ENCODE results near the gene TEX14.
"Not testable (repeated sequence)": the region's sequence is repeated elsewhere in the genome, so short reads cannot be mapped to it uniquely, and the experiment has no call there.

The TEX14 gene

GRCh38 chr17:58606934-58607333 lies 84.9 kb downstream of the TEX14 start:
- H3K36me3 Mint-ChIP-seq: no peaks in the 10 kb centered on the region
- H3K4me1 Mint-ChIP-seq: peaks cover 6% of the 10 kb centered on the region
- no peak overlapping the region for H3K4me3 Mint-ChIP-seq
- ATAC-seq (no peak), DNase-seq (ENCODE audit: low spot score in 2 of 2) (no peak)
- no peaks in the 10 kb centered on the region for H3K9me3 Mint-ChIP-seq
- H3K27ac Mint-ChIP-seq: no peak overlapping the region

GRCh38 chr17:58605986-58606385 lies 85.9 kb downstream of the TEX14 start:
- DNase-seq (ENCODE audit: low spot score in 2 of 2) (no peak), ATAC-seq (no peak)
- Mint-ChIP-seq H3K27ac (peak overlapping the region; percentile 3), H3K36me3 (no peaks in the 10 kb centered on the region), H3K9me3 (no peaks in the 10 kb centered on the region), H3K4me3 (no peak overlapping the region), H3K4me1 (peaks cover 6% of the 10 kb centered on the region)

GRCh38 chr17:58605470-58605869 lies 86.4 kb downstream of the TEX14 start:
- H3K4me3 Mint-ChIP-seq: no peak overlapping the region
- no peaks in the 10 kb centered on the region for H3K9me3 Mint-ChIP-seq
- ATAC-seq: peak; percentile 85
- peak overlapping the region; percentile 3 for H3K27ac Mint-ChIP-seq
- H3K36me3 Mint-ChIP-seq: no peaks in the 10 kb centered on the region
- H3K4me1 Mint-ChIP-seq: peaks cover 6% of the 10 kb centered on the region
- DNase-seq (ENCODE audit: low spot score in 2 of 2): no peak

- DNase-seq (ENCODE audit: low spot score in 2 of 2): no peak
- no peak overlapping the region for H3K4me3 Mint-ChIP-seq
- ATAC-seq: no peak
- no peaks in the 10 kb centered on the region for H3K36me3 Mint-ChIP-seq
- peaks cover 6% of the 10 kb centered on the region for H3K4me1 Mint-ChIP-seq
- no peaks in the 10 kb centered on the region for H3K9me3 Mint-ChIP-seq
- H3K27ac Mint-ChIP-seq: no peak overlapping the region
Measured at GRCh38 chr17:58601976-58602375, 89.9 kb downstream of the TEX14 start.

GRCh38 chr17:58597371-58597770 lies 94.5 kb downstream of the TEX14 start:
- H3K4me3 Mint-ChIP-seq: no peak overlapping the region
- no peak overlapping the region for H3K27ac Mint-ChIP-seq
- H3K36me3 Mint-ChIP-seq: no peaks in the 10 kb centered on the region
- DNase-seq (ENCODE audit: low spot score in 2 of 2) (no peak), ATAC-seq (no peak)
- H3K4me1 Mint-ChIP-seq: no peaks in the 10 kb centered on the region
- no peaks in the 10 kb centered on the region for H3K9me3 Mint-ChIP-seq

- ATAC-seq: no peak
- no peaks in the 10 kb centered on the region for H3K9me3 Mint-ChIP-seq
Measured at GRCh38 chr17:58595194-58595792, 96.6 kb downstream of the TEX14 start.

GRCh38 chr17:58593123-58593522 lies 98.7 kb downstream of the TEX14 start:
- Mint-ChIP-seq H3K4me1 (no peaks in the 10 kb centered on the region), H3K36me3 (no peaks in the 10 kb centered on the region), H3K27ac (no peak overlapping the region), H3K4me3 (no peak overlapping the region), H3K9me3 (no peaks in the 10 kb centered on the region)
- ATAC-seq (no peak), DNase-seq (ENCODE audit: low spot score in 2 of 2) (no peak)

More at GRCh38 chr17:58595194-58595792, 96.6 kb downstream of the TEX14 start:
- H3K27ac Mint-ChIP-seq: no peak overlapping the region
- no peaks in the 10 kb centered on the region for H3K36me3 Mint-ChIP-seq
- DNase-seq (ENCODE audit: low spot score in 2 of 2): no peak
- H3K4me3 Mint-ChIP-seq: no peak overlapping the region
- H3K4me1 Mint-ChIP-seq: no peaks in the 10 kb centered on the region

- no peak overlapping the region for H3K4me3 Mint-ChIP-seq
- H3K9me3 Mint-ChIP-seq: no peaks in the 10 kb centered on the region
- DNase-seq (ENCODE audit: low spot score in 2 of 2): no peak
- H3K36me3 Mint-ChIP-seq: no peaks in the 10 kb centered on the region
- H3K4me1 Mint-ChIP-seq: no peaks in the 10 kb centered on the region
- ATAC-seq: no peak
- no peak overlapping the region for H3K27ac Mint-ChIP-seq
Measured at GRCh38 chr17:58591455-58591854, 100.4 kb downstream of the TEX14 start.

- Mint-ChIP-seq H3K36me3 (no peaks in the 10 kb centered on the region), H3K27ac (no peak overlapping the region), H3K4me3 (no peak overlapping the region), H3K4me1 (no peaks in the 10 kb centered on the region), H3K9me3 (no peaks in the 10 kb centered on the region)
- no peak for DNase-seq (ENCODE audit: low spot score in 2 of 2)
- no peak for ATAC-seq
Measured at GRCh38 chr17:58590377-58590776, 101.5 kb downstream of the TEX14 start.

GRCh38 chr17:58587713-58588117 lies 104.1 kb downstream of the TEX14 start:
- DNase-seq (ENCODE audit: low spot score in 2 of 2) (peak; percentile 10 to 60), ATAC-seq (peak; percentile 90)
- H3K4me1 Mint-ChIP-seq: no peaks in the 10 kb centered on the region
- no peak overlapping the region for H3K4me3 Mint-ChIP-seq
- no peaks in the 10 kb centered on the region for H3K9me3 Mint-ChIP-seq
- no peaks in the 10 kb centered on the region for H3K36me3 Mint-ChIP-seq
- no peak overlapping the region for H3K27ac Mint-ChIP-seq

- DNase-seq (ENCODE audit: low spot score in 2 of 2): no peak
- H3K9me3 Mint-ChIP-seq: no peaks in the 10 kb centered on the region
- no peaks in the 10 kb centered on the region for H3K36me3 Mint-ChIP-seq
- H3K27ac Mint-ChIP-seq: no peak overlapping the region
- no peak overlapping the region for H3K4me3 Mint-ChIP-seq
- no peaks in the 10 kb centered on the region for H3K4me1 Mint-ChIP-seq
- no peak for ATAC-seq
Measured at GRCh38 chr17:58586009-58586644, 105.7 kb downstream of the TEX14 start.

GRCh38 chr17:58585554-58585953 lies 106.3 kb downstream of the TEX14 start:
- H3K9me3 Mint-ChIP-seq: no peaks in the 10 kb centered on the region

GRCh38 chr17:58583486-58583885 lies 108.4 kb downstream of the TEX14 start:
- Mint-ChIP-seq H3K4me3 (no peak overlapping the region), H3K9me3 (no peaks in the 10 kb centered on the region), H3K4me1 (no peaks in the 10 kb centered on the region), H3K27ac (no peak overlapping the region), H3K36me3 (no peaks in the 10 kb centered on the region)
- DNase-seq (ENCODE audit: low spot score in 2 of 2): no peak
- no peak for ATAC-seq

More at GRCh38 chr17:58585554-58585953, 106.3 kb downstream of the TEX14 start:
- DNase-seq (ENCODE audit: low spot score in 2 of 2) (no peak), ATAC-seq (no peak)
- Mint-ChIP-seq H3K36me3 (no peaks in the 10 kb centered on the region), H3K4me1 (no peaks in the 10 kb centered on the region), H3K4me3 (no peak overlapping the region), H3K27ac (no peak overlapping the region)

- not testable (repeated sequence) for H3K4me1 Mint-ChIP-seq; H3K4me3 Mint-ChIP-seq; DNase-seq (ENCODE audit: low spot score in 2 of 2); H3K36me3 Mint-ChIP-seq; H3K9me3 Mint-ChIP-seq; H3K27ac Mint-ChIP-seq; ATAC-seq
Measured at GRCh38 chr17:58582718-58583117, 109.1 kb downstream of the TEX14 start.

GRCh38 chr17:58580671-58581070 lies 111.2 kb downstream of the TEX14 start:
- no peaks in the 10 kb centered on the region for H3K36me3 Mint-ChIP-seq
- DNase-seq (ENCODE audit: low spot score in 2 of 2): no peak
- H3K4me1 Mint-ChIP-seq: no peaks in the 10 kb centered on the region
- no peak for ATAC-seq
- H3K9me3 Mint-ChIP-seq: no peaks in the 10 kb centered on the region
- no peak overlapping the region for H3K27ac Mint-ChIP-seq
- no peak overlapping the region for H3K4me3 Mint-ChIP-seq

GRCh38 chr17:58577696-58578095 lies 114.1 kb downstream of the TEX14 start:
- ATAC-seq: peak; percentile 40
- DNase-seq (ENCODE audit: low spot score in 2 of 2): peak; percentile 28 to 62
- H3K4me1 Mint-ChIP-seq: no peaks in the 10 kb centered on the region
- H3K4me3 Mint-ChIP-seq: no peak overlapping the region
- no peak overlapping the region for H3K27ac Mint-ChIP-seq
- no peaks in the 10 kb centered on the region for H3K36me3 Mint-ChIP-seq
- no peaks in the 10 kb centered on the region for H3K9me3 Mint-ChIP-seq

Measured in stimulated activated effector memory CD8-positive, alpha-beta T cell treated with anti-CD3 and anti-CD28 coated beads, Interleukin-12 subunit alpha, Interleukin-12 subunit beta, amount 100 ng/mL, for 72 hours (primary cell).